Neural cell (in vitro differentiated cells): ENCODE data around the gene MYH6. TPM values are rescaled to one million over a fixed set of nuclear protein-coding genes. Genes with fewer than 3 reads are reported as not detected.

Experiments
- H2AFZ ChIP-seq: fragments of 200-600, 300-800 bp; sonication (generic), shearing (Covaris generic); 2 replicates; pipeline ENCODE4 v1.6.0; 2014; ENCODE audit warnings: low read depth, mild to moderate bottlenecking, antibody characterized with exemption, low read length, moderate library complexity
- H3F3A ChIP-seq: fragments of 200-600 bp; shearing (Covaris generic); 2 replicates; pipeline ENCODE4 v1.6.1; 2016; ENCODE audit warnings: mild to moderate bottlenecking, moderate library complexity, mixed read lengths, antibody characterized with exemption, low read length; ENCODE audit not compliant: insufficient read depth, poor library complexity, severe bottlenecking
- H3K27ac ChIP-seq: fragments of 200-600, 300-800 bp; sonication (generic), shearing (Covaris generic); 2 replicates; pipeline ENCODE4 v1.5.1; 2014; ENCODE audit warnings: mild to moderate bottlenecking, low read length, moderate library complexity
- H3K27me3 ChIP-seq: fragments of 300-800, 200-600 bp; sonication (generic), shearing (Covaris generic); 2 replicates; pipeline ENCODE4 v1.6.0; 2014; ENCODE audit warnings: mild to moderate bottlenecking, low read depth, low read length, moderate library complexity; ENCODE audit not compliant: insufficient read depth
- H3K36me3 ChIP-seq: fragments of 300-800, 200-600 bp; sonication (generic), shearing (Covaris generic); 2 replicates; pipeline ENCODE4 v1.5.1; 2014; ENCODE audit warnings: mild to moderate bottlenecking, antibody characterized with exemption, low read length, moderate library complexity; ENCODE audit not compliant: insufficient read depth
- H3K4me2 ChIP-seq: fragments of 300-800, 200-600 bp; sonication (generic), shearing (Covaris generic); 2 replicates; pipeline ENCODE4 v1.6.0; 2014; ENCODE audit warnings: mild to moderate bottlenecking, low read length
- H3K4me3 ChIP-seq: fragments of 300-800, 200-600 bp; sonication (generic), shearing (Covaris generic); 2 replicates; pipeline ENCODE4 v1.5.1; 2014; ENCODE audit warnings: mild to moderate bottlenecking, low read length, moderate library complexity
- H3K79me2 ChIP-seq: fragments of 200-600 bp; shearing (Covaris generic); replicated peaks from 2 replicates; pipeline ENCODE4 v1.6.0; 2014; ENCODE audit warnings: mild to moderate bottlenecking, low read length, moderate library complexity; ENCODE audit not compliant: insufficient read depth
- H3K9ac ChIP-seq: fragments of 300-800, 200-600 bp; sonication (generic), shearing (Covaris generic); 2 replicates; pipeline ENCODE4 v1.6.1; 2016; ENCODE audit warnings: mild to moderate bottlenecking, low read length, mixed read lengths
- H3K9me2 ChIP-seq: fragments of 200-600 bp; shearing (Covaris generic); 2 replicates; pipeline ENCODE4 v1.6.1; 2016; ENCODE audit warnings: mild to moderate bottlenecking, low read length, mixed read lengths; ENCODE audit not compliant: insufficient read depth
- H3K9me3 ChIP-seq: fragments of 200-600, 300-800 bp; sonication (generic), shearing (Covaris generic); 2 replicates; pipeline ENCODE4 v1.6.1; 2016; ENCODE audit warnings: mild to moderate bottlenecking, mixed run types, low read length, moderate library complexity, mixed read lengths
- H4K20me1 ChIP-seq: fragments of 200-600 bp; shearing (Covaris generic); 2 replicates; pipeline ENCODE4 v1.6.1; 2016; ENCODE audit warnings: mild to moderate bottlenecking, mixed run types; ENCODE audit not compliant: insufficient read depth
- CTCF ChIP-seq: fragments of 450-650 bp; IDR thresholded peaks from 2 replicates; pipeline ENCODE4 v1.5.1; 2014; ENCODE audit warnings: antibody characterized with exemption, mild to moderate bottlenecking, moderate library complexity; ENCODE audit not compliant: poor library complexity, severe bottlenecking
- EP300 ChIP-seq: fragments of 450-650 bp; conservative IDR thresholded peaks from 2 replicates; pipeline ENCODE4 v1.6.1; 2014; ENCODE audit warnings: antibody characterized with exemption, mild to moderate bottlenecking, moderate library complexity; ENCODE audit not compliant: poor library complexity, severe bottlenecking
- EZH2 ChIP-seq: fragments of 200-600, 300-800 bp; shearing (Covaris generic), sonication (generic); IDR thresholded peaks from 2 replicates; pipeline ENCODE4 v1.6.1; 2014; ENCODE audit warnings: antibody characterized with exemption, low read length, borderline replicate concordance, mild to moderate bottlenecking; ENCODE audit not compliant: insufficient read depth, poor library complexity, severe bottlenecking
- MXI1 ChIP-seq: fragments of 450-650 bp; conservative IDR thresholded peaks from 2 replicates; pipeline ENCODE4 v1.6.1; 2014; ENCODE audit warnings: antibody characterized with exemption, mild to moderate bottlenecking; ENCODE audit not compliant: poor library complexity, severe bottlenecking
- POLR2AphosphoS5 ChIP-seq: IDR thresholded peaks from 2 replicates; pipeline ENCODE4 v1.6.1; 2012
- RAD21 ChIP-seq: fragments of 450-650 bp; conservative IDR thresholded peaks from 2 replicates; pipeline ENCODE4 v1.6.1; 2014; ENCODE audit warnings: antibody characterized with exemption, mild to moderate bottlenecking, moderate library complexity
- REST ChIP-seq: IDR thresholded peaks from 2 replicates; pipeline ENCODE4 v1.6.1; 2012; ENCODE audit warnings: borderline replicate concordance
- SMC3 ChIP-seq: fragments of 450-650 bp; conservative IDR thresholded peaks from 2 replicates; pipeline ENCODE4 v1.6.1; 2014; ENCODE audit warnings: antibody characterized with exemption, mild to moderate bottlenecking, moderate library complexity; ENCODE audit not compliant: poor library complexity
- TAF1 ChIP-seq: IDR thresholded peaks from 2 replicates; pipeline ENCODE4 v1.6.1; 2012; ENCODE audit warnings: low read depth
- polyA plus RNA-seq: library from polyadenylated mRNA; depleted of rRNA; stranded (reverse); fragments of >200 nt; gene quantifications from 2 replicates; pipeline ENCODE4 v1.2.3, GENCODE V29; 2014

Gene MYH6
- polyA plus RNA-seq, 1 donor from 2014 or later, result not detected

GRCh38 chr14:23385642-23386265, 22.3 kb downstream of the MYH6 start:
- no peaks in the 10 kb centered on the region for H3K9me2 ChIP-seq
- H2AFZ ChIP-seq, result no peak overlapping the region
- TF ChIP-seq RAD21 (no peak), MXI1 (no peak), TAF1 (no peak), EP300 (no peak), REST (no peak), SMC3 (no peak), POLR2AphosphoS5 (no peak), EZH2 (no peak), CTCF (no peak)

GRCh38 chr14:23385244-23385641, 22.8 kb downstream of the MYH6 start:
- no peak overlapping the region for H2AFZ ChIP-seq
- no peaks in the 10 kb centered on the region for H3K9me3 ChIP-seq
- no peaks in the 10 kb centered on the region for H4K20me1 ChIP-seq
- H3K36me3 ChIP-seq, result no peaks in the 10 kb centered on the region
- no peaks in the 10 kb centered on the region for H3K27me3 ChIP-seq
- no peaks in the 10 kb centered on the region for H3K9me2 ChIP-seq
- no peak overlapping the region for H3K9ac ChIP-seq
- no peaks in the 10 kb centered on the region for H3F3A ChIP-seq
- H3K27ac ChIP-seq, result no peak overlapping the region
- no peaks in the 10 kb centered on the region for H3K79me2 ChIP-seq
- H3K4me2 ChIP-seq, result no peak overlapping the region
- TF ChIP-seq TAF1 (no peak), SMC3 (no peak), REST (no peak), EZH2 (no peak), MXI1 (no peak), POLR2AphosphoS5 (no peak), EP300 (no peak), RAD21 (no peak), CTCF (no peak)
- H3K4me3 ChIP-seq, result no peak overlapping the region

More at GRCh38 chr14:23385642-23386265, 22.3 kb downstream of the MYH6 start:
- no peaks in the 10 kb centered on the region for H4K20me1 ChIP-seq
- H3K4me3 ChIP-seq, result no peak overlapping the region
- no peak overlapping the region for H3K4me2 ChIP-seq
- H3K79me2 ChIP-seq, result no peaks in the 10 kb centered on the region
- H3K36me3 ChIP-seq, result no peaks in the 10 kb centered on the region
- H3K27me3 ChIP-seq, result no peaks in the 10 kb centered on the region
- H3F3A ChIP-seq, result no peaks in the 10 kb centered on the region
- H3K27ac ChIP-seq, result no peak overlapping the region
- no peak overlapping the region for H3K9ac ChIP-seq
- no peaks in the 10 kb centered on the region for H3K9me3 ChIP-seq
